Urinary bladder (tissue), 4 donors: ENCODE data around the gene ST6GALNAC2. TPM values are rescaled to one million over a fixed set of nuclear protein-coding genes. Genes with fewer than 3 reads are reported as not detected.
"Not testable (repeated sequence)": the region's sequence is repeated elsewhere in the genome, so short reads cannot be mapped to it uniquely, and the experiment has no call there.

Experiments
- DNase-seq: peaks from one replicate; pipeline ENCODE4 v3.0.0-alpha.2; 2015; ENCODE audit errors: extremely low spot score
- H3K27ac ChIP-seq: one replicate; pipeline ENCODE4 v1.5.1; 2013; ENCODE audit warnings: low read depth, mild to moderate bottlenecking, moderate library complexity
- H3K36me3 ChIP-seq: one replicate; pipeline ENCODE4 v1.6.1; 2013; ENCODE audit warnings: mild to moderate bottlenecking, moderate library complexity; ENCODE audit not compliant: insufficient read depth
- H3K4me1 ChIP-seq: one replicate; pipeline ENCODE4 v1.6.1; 2013; ENCODE audit warnings: mild to moderate bottlenecking, moderate library complexity; ENCODE audit not compliant: insufficient read depth
- H3K4me3 ChIP-seq: one replicate; pipeline ENCODE4 v1.5.1; 2013; ENCODE audit warnings: low read depth, low read length
- WGBS: extraction: QIAGEN DNeasy Blood & Tissue Kit; methylation state at CpG from one replicate; pipeline ENCODE4 v1.1.7; 2013; 5-methylcytosine and 5-hydroxymethylcytosine counted together
- polyA plus RNA-seq: library from polyadenylated mRNA; stranded (reverse); fragments of 200-250 nt; gene quantifications from one replicate; pipeline ENCODE4 v1.2.3, GENCODE V29; 2013
- total RNA-seq: library from RNA; depleted of rRNA; stranded (reverse); fragments of >200 nt; gene quantifications from one replicate; pipeline ENCODE4 v1.2.3, GENCODE V29; 2014
- donor health status: healthy with polysubstance abuse.
- donor health status: healthy.

The ST6GALNAC2 gene
- total and polyA plus RNA-seq, 2 donors = 7.6 to 10.3 TPM

DNA sequence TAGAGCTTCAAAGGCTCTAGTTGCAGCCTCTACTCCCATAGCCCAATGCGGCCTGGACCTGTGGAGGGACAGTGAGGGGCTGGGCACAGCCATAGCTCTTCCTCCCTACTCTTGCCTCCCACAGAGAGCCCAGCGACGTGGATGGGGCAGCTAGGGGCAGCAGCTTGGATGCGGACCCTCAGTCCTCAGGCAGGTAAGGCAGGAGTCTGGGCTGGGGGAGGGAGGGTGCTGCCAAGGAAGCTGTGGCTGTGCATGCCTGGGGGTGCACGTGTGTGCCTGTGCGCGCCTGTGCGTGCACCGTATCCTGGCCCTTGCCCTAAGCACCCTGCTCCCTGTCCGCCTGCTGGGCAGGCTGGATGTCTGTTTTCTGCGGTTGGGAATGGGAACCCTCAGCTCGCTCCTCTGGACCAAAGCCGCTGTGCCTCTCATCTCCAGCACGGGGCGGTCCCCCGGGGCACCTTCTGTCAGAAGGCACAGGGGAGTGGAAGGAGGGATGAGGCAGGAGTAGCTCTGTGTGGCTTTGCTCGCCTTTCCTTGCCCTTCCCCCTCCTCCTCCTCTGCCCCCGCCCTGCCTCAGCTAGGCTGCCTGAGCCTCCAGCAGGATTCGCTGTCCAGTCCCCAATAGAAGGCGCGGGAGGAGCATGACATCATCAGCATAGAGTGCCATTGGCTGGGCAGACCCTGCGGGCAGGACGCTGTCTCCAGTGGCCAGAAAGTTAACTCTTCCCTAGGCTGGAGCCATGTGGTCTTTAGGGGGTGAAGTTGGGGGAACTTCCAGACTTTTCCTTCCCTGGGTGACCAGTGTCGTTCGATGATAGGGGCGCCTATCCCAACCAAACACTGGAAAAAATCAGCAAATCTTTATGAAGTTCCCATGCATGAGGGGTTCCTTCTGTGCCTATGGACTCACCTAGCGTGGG, 45.0 kb downstream of the ST6GALNAC2 start:
- H3K4me1 ChIP-seq = no peaks in the 10 kb centered on the region

DNA sequence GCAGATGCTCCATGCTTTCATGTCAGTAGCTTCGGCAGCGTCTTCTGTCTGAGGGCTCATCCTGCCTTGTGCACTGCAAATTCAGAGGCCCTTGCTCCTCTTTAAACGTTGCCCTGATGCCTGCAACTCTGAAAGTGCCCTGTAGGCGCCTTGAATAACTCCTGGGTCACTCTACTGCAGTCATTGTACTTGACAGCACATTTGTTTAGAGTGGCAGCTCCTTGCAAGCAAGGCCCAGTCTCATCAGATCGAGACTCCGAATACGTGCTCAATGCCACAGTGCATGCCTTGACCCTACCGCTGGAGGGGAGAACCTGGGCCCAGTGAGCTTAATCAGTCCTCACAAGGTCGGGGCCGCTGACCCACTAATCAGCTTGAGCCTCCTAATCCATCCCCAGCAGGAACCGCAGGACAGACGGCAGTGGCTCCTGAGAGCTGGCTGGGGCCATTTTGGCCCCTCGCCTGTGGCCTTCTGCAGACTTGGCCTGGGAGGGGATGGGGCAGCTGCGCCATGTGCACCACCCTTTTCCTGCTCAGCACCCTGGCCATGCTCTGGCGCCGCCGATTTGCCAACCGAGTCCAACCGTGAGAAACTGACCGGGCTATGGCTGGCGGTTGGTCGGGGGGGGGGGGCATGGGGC, 45.9 kb downstream of the ST6GALNAC2 start, which contains the start of gene PRCD:
Gene PRCD (plus strand): TSS at position 414 of the 641 bp plus-strand sequence. CDS start 98 bp downstream, at position 512.
- Histone ChIP-seq H3K4me1 (no peaks in the 10 kb centered on the region), H3K4me3 (no peak within 1 kb of the TSS), H3K27ac (peak within 1 kb of the TSS; percentile 27), H3K36me3 (no peaks in the 10 kb centered on the region)
- no peak for DNase-seq
- WGBS = 76% methylated on average over 22 of the region's 22 CpGs

More for the DNA sequence above, 45.0 kb downstream of the ST6GALNAC2 start:
- DNase-seq = peak; percentile 94
- Histone ChIP-seq H3K4me3 (no peak overlapping the region), H3K27ac (peak overlapping the region; percentile 27), H3K36me3 (no peaks in the 10 kb centered on the region)
- 9% methylated on average over 27 of the region's 27 CpGs for WGBS

DNA sequence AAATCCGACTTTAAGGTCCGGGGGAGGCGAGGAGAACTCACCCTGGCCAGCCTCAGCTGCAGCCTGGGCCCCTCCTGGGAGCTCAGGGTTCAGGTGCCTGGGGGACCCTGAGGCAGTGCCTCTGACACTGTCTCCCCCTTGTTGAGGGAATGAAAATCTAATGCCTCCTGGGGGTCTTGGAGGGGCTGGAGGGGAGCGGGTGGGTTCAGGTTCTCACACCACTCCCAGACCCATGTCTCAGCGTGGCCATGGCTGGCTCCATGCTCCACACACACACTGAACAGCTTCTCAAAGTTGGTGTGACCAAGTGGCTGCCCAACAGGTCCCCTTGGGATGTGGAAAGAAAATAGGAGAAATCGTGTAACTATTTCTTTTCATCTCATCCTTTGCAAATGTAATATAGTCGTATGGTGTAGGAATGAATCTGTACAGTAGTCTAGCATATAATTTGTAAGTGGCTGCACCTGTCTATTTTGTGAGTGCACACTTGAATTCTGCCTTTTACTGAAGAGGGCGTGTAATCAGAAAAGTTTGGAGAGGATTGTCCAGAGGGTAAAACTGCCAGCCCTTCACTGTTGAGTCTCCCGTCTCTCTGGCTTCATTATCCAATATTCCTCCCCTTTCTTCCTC, 46.6 kb downstream of the ST6GALNAC2 start:
- Histone ChIP-seq H3K36me3 (no peaks in the 10 kb centered on the region), H3K27ac (peak overlapping the region; percentile 90), H3K4me1 (no peaks in the 10 kb centered on the region), H3K4me3 (no peak overlapping the region)
- 84% methylated on average over 9 of the region's 9 CpGs for WGBS
- no peak for DNase-seq

DNA sequence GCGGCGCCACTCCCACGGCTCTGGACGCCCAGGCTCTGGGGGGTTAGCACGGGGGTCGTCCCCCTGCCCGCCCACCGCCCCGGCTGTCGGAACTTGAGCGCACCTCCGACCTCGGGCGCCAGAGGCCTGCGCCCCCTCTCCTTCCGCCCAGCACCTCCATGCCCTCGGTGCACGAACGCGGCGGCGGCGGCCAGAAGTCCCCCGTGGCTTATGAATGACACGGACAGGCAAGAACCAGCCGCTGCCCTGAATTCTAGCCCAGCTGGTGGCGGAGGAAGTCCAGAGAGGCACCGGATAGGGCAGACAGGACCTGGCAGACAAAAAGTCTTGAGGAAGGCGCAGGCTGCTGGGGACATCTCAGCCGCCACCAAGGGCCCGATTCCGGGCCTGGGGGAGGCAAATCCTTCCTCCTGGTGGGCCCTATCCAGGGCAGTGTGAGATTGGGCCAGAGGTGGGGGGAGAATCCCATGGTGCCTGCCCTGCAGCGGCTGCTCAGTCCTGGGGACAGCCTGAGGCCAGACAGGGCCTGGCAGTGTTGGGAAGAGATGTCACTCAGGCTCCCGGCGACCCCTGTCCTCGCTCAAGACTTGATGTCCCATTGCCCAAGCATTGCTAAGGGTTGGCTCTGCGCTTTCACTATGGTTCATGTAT, 47.3 kb downstream of the ST6GALNAC2 start:
- no peaks in the 10 kb centered on the region for H3K4me1 ChIP-seq
- 23% methylated on average over 37 of the region's 37 CpGs for WGBS
- H3K27ac ChIP-seq = peak overlapping the region; percentile 90
- no peak for DNase-seq
- H3K36me3 ChIP-seq = no peaks in the 10 kb centered on the region
- H3K4me3 ChIP-seq = peak overlapping the region; percentile 66

DNA sequence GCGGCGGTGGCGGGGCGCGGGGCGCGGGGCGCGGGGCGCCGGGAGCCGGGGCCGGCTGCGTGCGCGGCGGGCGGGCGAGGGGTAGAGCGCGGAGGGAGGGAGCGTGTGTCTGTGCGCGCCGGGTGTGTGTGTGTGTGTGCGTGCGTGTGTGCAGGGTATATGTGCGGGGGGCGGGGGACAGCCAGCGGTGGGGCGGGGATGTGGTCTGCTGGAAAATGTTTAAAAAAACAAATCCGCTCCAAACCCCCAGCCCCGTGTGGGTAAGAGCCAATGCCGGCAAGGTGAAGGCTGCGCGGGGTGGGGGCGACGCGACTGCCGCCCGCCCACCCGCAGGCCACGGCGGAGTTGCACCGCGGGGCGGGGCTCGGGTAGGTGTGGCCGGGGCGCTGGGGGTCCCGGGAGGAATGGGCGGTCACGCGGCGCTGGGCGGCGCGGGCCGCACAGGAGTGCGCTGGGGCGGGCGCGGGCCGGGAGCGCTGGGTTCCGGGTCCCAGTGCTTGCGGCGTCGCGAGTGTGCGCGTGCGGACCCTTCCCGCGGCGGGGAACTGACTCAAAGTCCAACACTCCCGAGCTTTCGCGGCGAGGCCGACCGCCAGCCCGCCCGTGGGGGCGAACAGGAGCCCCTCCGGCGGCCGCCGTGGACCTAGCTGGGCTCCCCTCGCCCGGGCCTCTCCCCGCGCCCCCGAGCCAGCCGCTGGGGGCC, 47.9 kb downstream of the ST6GALNAC2 start, which contains the start of gene CYGB:
Gene CYGB (minus strand): TSS at position 132 of the 703 bp plus-strand sequence. CDS start 167 bp downstream, outside the sequence.
- Histone ChIP-seq H3K4me3 (peak within 1 kb of the TSS; percentile 66), H3K27ac (peak within 1 kb of the TSS; percentile 91), H3K4me1 (no peaks in the 10 kb centered on the region), H3K36me3 (no peaks in the 10 kb centered on the region)
- no peak for DNase-seq
- under 1% methylated on average over 95 of the region's 95 CpGs for WGBS

DNA sequence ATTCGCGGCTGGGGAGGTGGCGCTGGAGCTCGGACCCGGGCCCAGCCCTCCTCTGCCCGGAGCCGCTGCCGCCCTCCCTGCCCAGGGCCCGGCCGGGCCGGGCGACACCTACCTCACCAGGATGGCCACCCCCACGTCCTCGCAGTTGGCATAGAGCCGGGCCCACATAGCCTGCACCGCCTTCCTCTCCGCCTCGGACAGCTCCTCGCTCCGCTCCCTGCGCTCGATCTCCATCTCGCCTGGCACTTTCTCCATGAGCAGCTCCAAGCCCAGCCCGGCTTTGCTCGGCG, 48.4 kb downstream of the ST6GALNAC2 start:
- WGBS = 5% methylated on average over 26 of the region's 26 CpGs
- DNase-seq = no peak
- H3K36me3 ChIP-seq = no peaks in the 10 kb centered on the region
- H3K4me1 ChIP-seq = no peaks in the 10 kb centered on the region
- H3K27ac ChIP-seq = peak overlapping the region; percentile 91
- peak overlapping the region; percentile 66 for H3K4me3 ChIP-seq

DNA sequence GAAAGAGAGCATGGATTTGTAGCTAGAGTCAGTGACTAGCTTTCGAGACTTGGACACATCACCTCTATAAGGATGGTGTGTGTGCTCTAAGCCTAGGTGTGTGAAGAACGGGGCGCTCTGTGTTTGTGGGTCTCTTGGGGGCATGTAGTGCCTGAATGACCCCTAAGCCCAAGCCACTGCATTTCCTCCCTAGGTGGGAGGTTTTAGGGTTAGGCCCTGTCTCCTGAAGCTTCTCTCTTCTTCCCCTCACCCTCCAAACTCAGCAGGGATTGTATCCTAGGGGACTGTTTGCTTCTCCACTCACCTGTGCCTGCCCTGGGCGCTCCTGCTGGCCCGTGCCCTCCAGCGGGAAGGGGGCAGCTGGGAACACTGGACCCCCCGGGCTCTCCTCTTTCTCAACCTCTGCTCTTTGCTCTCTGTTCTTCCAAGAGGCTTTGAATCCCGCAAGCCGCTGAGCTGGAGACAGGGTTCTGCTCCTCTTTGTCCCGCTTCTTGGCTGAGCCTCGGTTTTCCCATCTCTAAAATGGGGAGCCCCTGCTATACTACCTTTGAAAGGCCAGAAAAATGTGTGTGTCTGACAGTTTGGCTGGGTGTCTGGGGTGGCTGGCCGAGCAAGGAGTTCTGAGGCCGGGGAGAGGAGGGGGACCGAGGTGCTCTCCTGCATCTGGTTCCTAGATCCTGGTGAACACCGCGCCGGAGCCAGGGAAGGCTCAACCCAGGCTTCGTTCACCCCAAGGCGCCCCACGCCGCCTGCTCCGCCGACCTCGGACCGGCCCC, 49.0 kb downstream of the ST6GALNAC2 start:
- H3K27ac ChIP-seq = peak overlapping the region; percentile 91
- WGBS = 47% methylated on average over 25 of the region's 25 CpGs
- peak overlapping the region; percentile 66 for H3K4me3 ChIP-seq

DNA sequence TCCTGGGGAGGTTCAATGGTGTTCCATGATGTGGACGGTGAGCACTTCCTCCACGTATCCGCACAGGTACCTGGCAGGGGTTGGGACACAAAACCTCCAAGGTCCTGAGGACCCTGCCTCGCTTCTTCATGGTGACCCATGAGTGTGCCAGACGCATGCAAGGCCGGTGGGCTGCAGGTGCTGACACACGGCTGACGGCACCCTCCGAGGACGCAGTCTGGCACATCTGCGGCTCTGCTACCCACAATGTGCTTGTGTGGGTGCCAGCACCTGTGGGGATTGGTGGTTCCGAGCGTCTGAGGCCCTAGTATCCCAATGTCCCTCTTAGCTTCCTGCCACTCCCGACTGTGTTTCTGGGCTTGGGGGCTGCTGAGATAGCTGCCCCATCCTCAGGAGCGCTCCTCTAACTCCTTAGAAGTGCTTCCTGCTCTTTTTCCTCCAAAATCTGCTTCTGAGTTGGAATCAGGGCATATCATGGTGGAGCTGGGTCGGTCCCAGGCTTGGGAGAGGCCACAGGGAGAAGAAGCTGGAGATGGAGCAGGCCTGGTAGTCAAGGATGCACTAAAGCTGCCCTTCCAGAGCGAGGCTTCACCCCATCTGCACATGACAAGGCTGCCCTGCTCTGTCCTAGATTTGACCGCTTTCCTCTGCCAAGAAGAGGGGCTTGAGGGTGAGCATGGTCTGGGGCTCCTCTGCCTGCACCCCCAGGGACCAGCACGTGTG, 49.7 kb downstream of the ST6GALNAC2 start:
- 74% methylated on average over 19 of the region's 19 CpGs for WGBS
- Histone ChIP-seq H3K36me3 (no peaks in the 10 kb centered on the region), H3K4me1 (no peaks in the 10 kb centered on the region), H3K4me3 (peak overlapping the region; percentile 66), H3K27ac (peak overlapping the region; percentile 64)
- no peak for DNase-seq

More for the DNA sequence above, 49.0 kb downstream of the ST6GALNAC2 start:
- Histone ChIP-seq H3K4me1 (no peaks in the 10 kb centered on the region), H3K36me3 (no peaks in the 10 kb centered on the region)
- DNase-seq = no peak

DNA sequence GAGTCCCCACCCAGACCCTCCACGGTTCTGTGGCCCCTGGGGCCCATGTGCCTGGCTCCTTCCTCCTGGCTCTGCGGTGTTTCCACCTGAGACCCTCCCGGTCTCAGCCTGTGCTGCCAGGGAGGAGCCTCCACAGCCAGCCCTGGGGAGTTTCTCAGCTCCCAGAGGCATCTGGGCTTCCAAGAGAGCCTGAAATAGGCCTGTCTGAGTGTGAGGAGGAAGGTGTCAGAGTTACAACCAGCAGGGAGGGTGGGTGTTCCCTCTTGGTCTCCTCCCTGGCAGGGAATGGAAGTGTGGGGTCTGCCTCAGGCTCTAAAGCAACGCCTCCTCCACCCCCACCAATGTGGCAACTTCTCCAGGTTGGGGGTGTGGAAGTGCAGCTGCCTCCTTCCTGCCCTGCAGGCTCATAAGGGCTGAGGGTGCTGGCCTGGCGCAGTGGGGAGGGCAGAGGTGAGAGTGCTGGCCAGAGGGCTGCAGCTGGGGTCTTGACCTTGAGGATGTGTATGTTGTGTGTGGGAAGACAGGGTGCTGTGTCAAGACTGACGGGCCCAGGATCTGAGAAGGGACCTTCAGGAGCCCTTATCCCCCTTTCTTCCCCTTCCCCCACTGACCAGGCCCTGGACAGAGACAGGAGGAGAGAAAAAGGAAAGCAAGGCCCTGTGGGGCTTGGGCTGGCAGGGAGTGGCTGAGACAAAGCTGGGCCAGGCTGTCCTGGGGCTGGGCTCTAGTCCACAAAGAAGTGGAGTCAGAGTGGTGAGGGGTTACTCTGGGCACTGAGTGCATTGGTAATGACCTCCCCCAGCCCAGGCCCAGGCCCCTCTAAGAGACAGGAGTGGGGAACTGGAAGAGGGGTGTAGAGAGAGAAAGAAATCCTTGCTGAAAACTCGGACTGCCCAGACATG, 50.6 kb downstream of the ST6GALNAC2 start:
- 74% methylated on average over 7 of the region's 7 CpGs for WGBS
- Histone ChIP-seq H3K4me1 (peaks cover 2% of the 10 kb centered on the region), H3K4me3 (peak overlapping the region; percentile 6), H3K36me3 (no peaks in the 10 kb centered on the region), H3K27ac (peak overlapping the region; percentile 72)
- DNase-seq = no peak

DNA sequence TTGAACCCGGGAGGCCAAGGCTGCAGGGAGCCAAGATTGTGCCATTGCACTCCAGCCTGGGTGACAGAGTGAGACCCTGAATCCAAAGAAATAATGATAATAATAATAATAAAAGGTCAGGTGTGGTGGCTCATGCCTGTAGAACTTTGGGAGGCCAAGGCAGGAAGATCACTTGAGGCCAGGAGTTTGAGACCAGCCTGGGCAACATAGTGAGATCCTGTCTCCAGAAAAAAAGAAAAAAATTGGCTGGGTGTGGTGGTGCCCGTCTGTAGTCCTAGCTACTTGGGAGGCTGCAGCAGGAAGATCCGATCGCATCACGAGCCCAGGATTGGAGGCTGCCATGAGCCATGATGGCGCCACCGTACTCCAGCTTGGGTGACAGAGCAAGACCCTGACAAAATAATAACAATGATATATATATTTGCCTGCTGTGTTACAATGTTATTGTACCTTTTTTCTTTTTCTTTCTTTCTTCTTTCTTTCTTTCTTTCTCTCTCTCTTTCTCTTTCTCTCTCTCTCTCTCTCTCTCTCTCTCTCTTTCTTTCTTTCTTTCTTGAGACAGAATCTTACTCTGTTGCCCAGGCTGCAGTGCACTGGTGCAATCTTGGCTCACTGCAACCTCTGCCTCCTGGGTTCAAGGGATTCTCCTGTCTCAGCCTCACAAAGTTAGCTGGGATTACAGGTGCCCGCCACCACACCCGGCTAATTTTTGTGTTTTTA, 51.9 kb downstream of the ST6GALNAC2 start:
- WGBS = 91% methylated on average over 9 of the region's 9 CpGs
- not testable (repeated sequence) for H3K4me1 ChIP-seq, DNase-seq, H3K4me3 ChIP-seq, H3K36me3 ChIP-seq, H3K27ac ChIP-seq
